Ovary (tissue), 9 donors: Measurements from ENCODE around the gene DTX2. TPM values are rescaled to one million over a fixed set of nuclear protein-coding genes. Genes with fewer than 3 reads are reported as not detected.
"Not testable (repeated sequence)": the region's sequence is repeated elsewhere in the genome, so short reads cannot be mapped to it uniquely, and the experiment has no call there.

ENCODE experiments used
- DNase-seq, 5 donors: peaks; one replicate each; pipeline ENCODE4 v3.0.0-alpha.2; 2019 to 2020
- H3K27ac ChIP-seq, 2 donors: fragments of 200-600 bp; one replicate each; pipeline versions ENCODE4 v1.5.1 to v1.8.0; 2019 to 2022
- H3K27me3 ChIP-seq: fragments of 200-600 bp; one replicate; pipeline ENCODE4 v1.8.0; 2022
- H3K36me3 ChIP-seq: fragments of 200-600 bp; sonication (generic); one replicate; pipeline ENCODE4 v1.5.1; 2019
- H3K4me1 ChIP-seq: one replicate; pipeline ENCODE4 v1.8.1; 2013; ENCODE audit warnings: mild to moderate bottlenecking, moderate library complexity; ENCODE audit not compliant: insufficient read depth
- H3K4me3 ChIP-seq: fragments of 200-600 bp; sonication (generic); one replicate; pipeline ENCODE4 v1.5.1; 2017
- H3K9me3 ChIP-seq, 2 donors: fragments of 200-600 bp in 1 of 2; sonication (generic) in 1 of 2; one replicate each; pipeline versions ENCODE4 v1.5.1 to v1.8.1; 2013 to 2019; ENCODE audit warnings: mild to moderate bottlenecking in 1 of 2, moderate library complexity in 1 of 2
- EP300 ChIP-seq: sonication (generic); formaldehyde crosslinking; IDR thresholded peaks from one replicate; pipeline ENCODE4 v1.6.1; 2017; ENCODE audit warnings: antibody characterized with exemption
- POLR2A ChIP-seq: fragments of 450-650 bp; IDR thresholded peaks from one replicate; pipeline ENCODE4 v1.6.1; 2017; ENCODE audit warnings: antibody characterized with exemption, mild to moderate bottlenecking, moderate library complexity
- WGBS, 3 donors: extraction: QIAGEN DNeasy Blood & Tissue Kit in 1 of 3; methylation state at CpG; one replicate each; pipeline versions ENCODE4 v1.1.5 to v1.1.7; 2013 to 2017; 5-methylcytosine and 5-hydroxymethylcytosine counted together
- intact Hi-C, 4 donors: fragments of 100-400 bp; cut with DNase I; formaldehyde crosslinking; loops; one replicate each; pipeline versions ENCODE4 v1.11.0 to v1.15.1; 2022 to 2023
- polyA plus RNA-seq, 2 donors: library from polyadenylated mRNA; stranded (reverse); fragments of 200-250 nt in 1 of 2; fragments of 350-450 nt in 1 of 2; fragmentation: Illumina TruSeq in 1 of 2; extraction: RNeasy Lipid Tissue Mini Kit (QIAGEN cat#74804) in 1 of 2; gene quantifications; one replicate each; pipeline ENCODE4 v1.2.3, GENCODE V29; 2013 to 2014
- total RNA-seq, 7 donors: library from RNA; depleted of rRNA in 2 of 7; stranded (reverse); fragments of >200 nt in 2 of 7; fragmentation: NEBNext Ultra II Directional in 3 of 7; extraction: Animal tissue kit (Norgen Biotek cat#: 25700) in 3 of 7; gene quantifications; one replicate each; pipeline versions ENCODE4 v1.1.0 to v1.2.4, GENCODE V29; 2016 to 2023
- TF ChIP-seq, protein P1 (sequence below), 3 donors: fragments of 450-650 bp in 2 of 3; fragments of 200-600 bp in 1 of 3; IDR thresholded peaks; one replicate each; pipeline versions ENCODE4 v1.5.1 to v1.8.0; 2016 to 2022; ENCODE audit warnings: antibody characterized with exemption in 3 of 3, mild to moderate bottlenecking in 1 of 3
- donor health status: DM: no; HTN: no; CAD: no; lungs with moderate emphysema.
- donor health status: DM: no; HTN: no; CAD: no.
- donor health status: Bipolar disorder and iron deficiency.
- donor health status: DM: yes; HTN: yes; CAD: no.
- donor health status: DM: no; HTN: no; CAD: no.
- donor health status: DM: yes; HTN: yes; CAD: no.

The DTX2 gene
- total and polyA plus RNA-seq, 9 donors, result 2.2 to 24.5 (median 15.6) TPM

DNA sequence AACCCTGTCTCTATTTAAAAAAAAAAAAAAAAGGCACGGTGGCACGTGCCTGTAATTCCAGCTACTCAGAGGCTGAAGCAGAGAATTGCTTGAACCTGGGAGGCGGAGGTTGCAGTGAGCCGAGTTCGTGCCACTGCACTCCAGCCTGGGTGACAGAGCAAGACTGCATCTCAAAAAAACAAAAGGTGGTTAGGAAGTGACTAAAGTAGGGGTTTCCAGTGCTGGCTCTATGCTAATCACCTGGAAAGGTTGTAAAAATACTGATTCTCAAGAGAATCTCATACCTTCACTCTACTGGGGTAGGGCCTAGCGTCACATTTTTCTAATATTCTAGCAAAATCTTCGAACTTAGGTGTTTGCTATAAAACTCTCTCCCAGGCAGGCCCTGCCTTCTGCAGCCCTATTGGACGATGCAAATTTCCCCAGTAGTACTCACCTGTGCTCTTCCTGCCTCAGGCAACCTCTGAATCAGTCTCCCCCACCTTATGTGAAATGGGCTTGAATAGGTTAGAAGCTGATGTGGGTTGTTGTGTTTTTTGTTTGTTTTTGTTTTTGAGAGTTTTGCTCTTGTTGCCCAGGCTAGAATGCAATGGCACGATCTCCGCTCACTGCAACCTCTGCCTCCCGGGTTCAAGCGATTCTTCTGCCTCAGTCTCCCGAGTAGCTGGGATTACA, 33.2 kb upstream of the DTX2 start:
- H3K36me3 ChIP-seq, result no peaks in the 10 kb centered on the region
- H3K27me3 ChIP-seq, result no peaks in the 10 kb centered on the region
- WGBS, 3 donors, result 87 to 91% (median 89%) methylated on average over 13 of the region's 13 CpGs
- TF ChIP-seq EP300, result no peak
- TF ChIP-seq, protein P1, sequence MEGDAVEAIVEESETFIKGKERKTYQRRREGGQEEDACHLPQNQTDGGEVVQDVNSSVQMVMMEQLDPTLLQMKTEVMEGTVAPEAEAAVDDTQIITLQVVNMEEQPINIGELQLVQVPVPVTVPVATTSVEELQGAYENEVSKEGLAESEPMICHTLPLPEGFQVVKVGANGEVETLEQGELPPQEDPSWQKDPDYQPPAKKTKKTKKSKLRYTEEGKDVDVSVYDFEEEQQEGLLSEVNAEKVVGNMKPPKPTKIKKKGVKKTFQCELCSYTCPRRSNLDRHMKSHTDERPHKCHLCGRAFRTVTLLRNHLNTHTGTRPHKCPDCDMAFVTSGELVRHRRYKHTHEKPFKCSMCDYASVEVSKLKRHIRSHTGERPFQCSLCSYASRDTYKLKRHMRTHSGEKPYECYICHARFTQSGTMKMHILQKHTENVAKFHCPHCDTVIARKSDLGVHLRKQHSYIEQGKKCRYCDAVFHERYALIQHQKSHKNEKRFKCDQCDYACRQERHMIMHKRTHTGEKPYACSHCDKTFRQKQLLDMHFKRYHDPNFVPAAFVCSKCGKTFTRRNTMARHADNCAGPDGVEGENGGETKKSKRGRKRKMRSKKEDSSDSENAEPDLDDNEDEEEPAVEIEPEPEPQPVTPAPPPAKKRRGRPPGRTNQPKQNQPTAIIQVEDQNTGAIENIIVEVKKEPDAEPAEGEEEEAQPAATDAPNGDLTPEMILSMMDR (IDR thresholded peaks at IDR 0.05), result no peak
- no peak for TF ChIP-seq POLR2A
- no peaks in the 10 kb centered on the region for H3K9me3 ChIP-seq
- H3K4me1 ChIP-seq, result no peaks in the 10 kb centered on the region
- intact Hi-C loops, result no loop called here
- H3K27ac ChIP-seq, result no peak overlapping the region
- DNase-seq, result no peak
- no peak overlapping the region for H3K4me3 ChIP-seq

DNA sequence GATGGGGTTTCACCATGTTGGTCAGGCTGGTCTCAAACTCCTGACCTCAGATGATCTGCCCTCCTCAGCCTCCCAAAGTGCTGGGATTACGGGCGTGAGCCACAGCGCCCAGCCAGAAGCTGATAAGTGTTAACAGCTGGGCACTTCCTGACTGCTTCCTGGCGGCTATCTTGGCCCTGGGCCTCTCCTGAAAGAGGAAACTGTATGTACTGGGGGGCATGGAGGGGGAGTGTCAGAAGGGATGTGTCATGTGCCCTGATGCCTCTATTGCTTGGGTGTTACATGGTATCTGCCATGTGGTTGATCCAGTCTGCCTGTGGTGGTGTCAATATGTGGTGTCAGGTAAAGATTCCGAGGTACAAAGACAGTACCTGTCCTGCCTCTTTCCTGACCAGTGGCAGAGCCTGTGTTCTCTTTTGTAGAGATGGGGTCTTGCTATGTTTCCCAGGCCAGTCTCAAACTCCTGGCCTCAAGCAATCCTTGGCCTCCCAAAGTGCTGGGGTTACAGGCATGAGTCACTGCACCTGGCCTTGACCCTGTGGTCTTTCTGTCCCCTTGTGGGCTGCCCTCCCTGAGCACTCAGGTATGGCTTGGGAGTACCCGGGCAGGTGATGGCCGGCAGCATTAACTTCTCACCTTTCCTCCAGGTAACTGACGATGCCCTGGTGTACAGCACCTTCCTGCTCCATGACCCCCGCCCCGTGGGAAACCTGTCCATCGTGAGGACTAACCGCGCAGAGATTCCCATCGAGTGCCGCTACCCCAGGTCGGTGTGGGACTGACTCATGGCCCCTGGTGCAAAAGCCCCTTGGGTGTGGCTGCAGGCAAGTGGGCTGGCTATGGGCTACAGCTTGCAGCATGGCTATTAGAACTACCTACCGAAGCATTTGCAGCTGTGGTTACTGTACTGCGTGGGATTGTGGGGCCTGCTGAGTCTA, 32.4 kb upstream of the DTX2 start:
- Histone ChIP-seq H3K4me3 (no peak overlapping the region), H3K9me3 (no peaks in the 10 kb centered on the region), H3K36me3 (no peaks in the 10 kb centered on the region), H3K27me3 (no peaks in the 10 kb centered on the region), H3K4me1 (no peaks in the 10 kb centered on the region), H3K27ac (no peak overlapping the region)
- WGBS, 3 donors, result 82 to 87% (median 84%) methylated on average over 18 of the region's 18 CpGs
- TF ChIP-seq POLR2A, result no peak
- TF ChIP-seq EP300, result no peak
- TF ChIP-seq, protein P1 (IDR thresholded peaks at IDR 0.05), result no peak
- no peak for DNase-seq
- intact Hi-C loops, result no loop called here

DNA sequence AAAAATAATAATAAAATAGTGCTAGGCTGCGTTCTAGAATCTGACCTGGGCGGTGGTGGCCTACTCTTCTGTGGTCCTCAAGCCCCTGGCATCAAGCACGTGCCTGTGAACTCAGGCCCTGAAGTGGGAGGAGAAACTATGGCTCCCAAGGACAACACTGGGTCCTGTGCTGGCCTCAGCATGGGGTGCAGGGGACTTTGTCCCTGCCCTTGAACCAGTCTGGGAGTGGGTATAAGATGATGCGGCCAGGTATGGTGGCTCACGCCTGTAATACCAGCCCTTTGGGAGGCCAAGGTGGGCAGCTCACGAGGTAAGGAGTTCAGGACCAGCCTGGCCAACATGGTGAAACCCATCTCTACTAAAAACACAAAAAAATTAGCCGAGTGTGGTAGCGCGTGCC, 31.3 kb upstream of the DTX2 start:
- Histone ChIP-seq H3K4me3 (no peak overlapping the region), H3K27ac (no peak overlapping the region), H3K36me3 (no peaks in the 10 kb centered on the region), H3K9me3 (no peaks in the 10 kb centered on the region), H3K27me3 (no peaks in the 10 kb centered on the region), H3K4me1 (no peaks in the 10 kb centered on the region)
- DNase-seq, result no peak
- intact Hi-C loops, result no loop called here
- TF ChIP-seq, protein P1 (IDR thresholded peaks at IDR 0.05), result no peak
- TF ChIP-seq EP300, result no peak
- TF ChIP-seq POLR2A, result no peak
- WGBS, 3 donors, result 92 to 94% (median 93%) methylated on average over 9 of the region's 9 CpGs

DNA sequence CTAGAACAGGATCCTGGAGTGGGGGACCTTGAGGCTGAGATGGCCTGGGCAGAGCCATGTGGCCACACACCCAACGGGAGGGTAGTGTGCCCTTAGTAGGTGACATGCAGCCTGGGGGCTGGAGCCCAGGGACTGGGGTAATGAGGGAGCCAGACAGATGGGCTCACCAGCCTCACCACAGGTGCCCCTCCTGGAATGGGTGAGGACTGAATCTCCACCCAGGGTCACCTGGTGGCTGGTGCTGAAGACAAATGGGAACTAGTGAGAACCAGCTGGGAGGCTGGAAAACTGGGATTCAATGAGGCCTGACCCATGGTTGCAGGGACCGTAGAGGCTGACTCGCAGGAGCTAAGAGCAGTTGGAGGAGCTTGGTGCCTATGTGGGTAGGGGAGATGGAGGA, 30.7 kb upstream of the DTX2 start:
- H3K9me3 ChIP-seq, result no peaks in the 10 kb centered on the region
- H3K27me3 ChIP-seq, result no peaks in the 10 kb centered on the region
- no peaks in the 10 kb centered on the region for H3K36me3 ChIP-seq
- DNase-seq, result no peak
- H3K27ac ChIP-seq, result no peak overlapping the region
- intact Hi-C loops, result no loop called here
- no peak overlapping the region for H3K4me3 ChIP-seq
- 91 to 96% (median 92%) methylated on average over 3 of the region's 3 CpGs for WGBS, 3 donors
- no peak for TF ChIP-seq POLR2A
- TF ChIP-seq EP300, result no peak
- TF ChIP-seq, protein P1 (IDR thresholded peaks at IDR 0.05), result no peak
- H3K4me1 ChIP-seq, result no peaks in the 10 kb centered on the region

DNA sequence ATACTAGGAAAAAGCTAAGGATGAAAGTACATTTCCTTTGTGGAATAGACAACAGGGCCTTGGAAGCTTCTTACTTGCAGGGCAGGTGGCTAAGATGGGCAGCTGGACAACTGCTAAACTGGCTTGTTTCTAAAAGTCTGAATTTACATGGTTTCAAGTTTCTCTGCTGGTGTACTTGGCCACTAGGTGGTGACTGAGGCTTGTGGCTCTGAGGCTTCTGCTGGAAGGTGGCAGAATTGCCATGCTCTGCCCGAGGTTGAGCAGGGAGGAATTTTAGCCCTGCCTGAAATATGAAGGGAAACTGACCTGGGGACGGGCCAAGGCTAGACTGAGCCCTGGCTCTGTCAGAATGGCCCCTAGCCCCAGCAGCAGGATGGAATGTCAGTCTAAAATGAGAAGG, 23.6 kb upstream of the DTX2 start:
- 2 to 17% (median 13%) methylated on average over 1 to 2 of the region's 2 CpGs for WGBS, 3 donors
- H3K36me3 ChIP-seq, intact Hi-C loops, H3K27ac ChIP-seq, H3K4me1 ChIP-seq, H3K27me3 ChIP-seq, H3K4me3 ChIP-seq, H3K9me3 ChIP-seq: not testable (repeated sequence)
- peak; percentile 44 to 70 (median 62) for DNase-seq

DNA sequence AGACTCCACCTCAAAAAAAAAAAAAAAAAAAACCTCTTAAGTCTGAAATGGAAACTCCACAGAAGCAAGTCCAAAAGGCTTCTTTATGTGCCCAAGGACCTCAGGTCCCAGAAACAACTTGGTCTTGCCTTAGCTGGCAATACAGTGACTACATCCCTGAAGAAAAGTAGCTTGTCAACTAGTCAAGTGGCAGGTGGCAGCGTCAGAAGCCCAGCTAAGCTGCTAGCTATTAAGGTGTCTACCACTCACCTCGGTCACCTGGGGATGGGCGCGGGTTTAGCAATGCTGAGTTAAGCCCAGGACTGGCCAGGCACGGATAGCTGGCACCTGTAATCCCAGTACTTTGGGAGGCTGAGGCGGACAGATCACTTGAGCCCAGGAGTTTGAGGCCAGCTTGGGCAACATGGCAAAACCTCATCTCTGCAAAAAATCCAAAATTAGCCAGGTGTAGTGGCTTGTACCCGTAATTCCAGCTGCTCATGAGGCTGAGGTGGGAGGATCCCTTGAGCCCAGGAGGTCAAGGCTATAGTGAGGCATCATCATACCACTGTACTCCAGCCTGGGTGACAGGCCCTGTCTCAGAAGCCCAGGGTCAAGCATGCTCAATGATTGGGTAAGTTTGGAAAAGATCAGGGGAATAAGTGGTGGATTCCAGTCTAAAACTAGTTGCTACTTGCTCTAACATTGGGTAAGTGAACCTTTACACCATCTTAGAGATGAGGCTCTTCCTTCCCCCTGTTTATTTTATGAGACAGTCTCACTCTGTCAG, 22.2 kb upstream of the DTX2 start:
- H3K27me3 ChIP-seq, H3K4me1 ChIP-seq, H3K4me3 ChIP-seq, H3K27ac ChIP-seq, DNase-seq, intact Hi-C loops, H3K9me3 ChIP-seq, H3K36me3 ChIP-seq: not testable (repeated sequence)
- 94 to 100% (median 96%) methylated on average over 1 to 4 of the region's 7 CpGs for WGBS, 3 donors

DNA sequence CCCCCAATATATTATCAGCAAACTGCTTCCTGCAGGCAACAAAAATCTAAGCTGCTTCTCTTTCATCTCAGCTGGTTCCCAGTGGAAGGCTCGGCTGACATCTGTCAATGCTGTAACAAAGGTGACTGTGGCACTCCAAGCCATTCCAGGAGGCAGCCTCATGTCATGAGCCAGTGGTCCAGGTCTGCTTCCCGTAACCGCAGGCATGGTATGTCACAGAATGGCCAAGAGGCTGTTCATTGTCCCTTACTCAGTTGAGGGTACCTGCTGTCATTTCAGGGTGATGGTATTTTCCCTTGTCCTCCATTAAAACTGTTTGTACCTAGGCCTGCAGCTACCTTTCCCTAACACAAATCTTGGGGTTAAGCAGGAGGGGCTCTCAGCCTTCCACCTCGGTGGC, 21.1 kb upstream of the DTX2 start:
- DNase-seq, H3K4me1 ChIP-seq, H3K9me3 ChIP-seq, H3K27me3 ChIP-seq, H3K27ac ChIP-seq, H3K36me3 ChIP-seq, intact Hi-C loops, H3K4me3 ChIP-seq: not testable (repeated sequence)
- 84 to 92% (median 91%) methylated on average over 3 to 4 of the region's 4 CpGs for WGBS, 3 donors
